Left hindlimb (tissue), 1 donor: ENCODE results near the gene COMMD8.

Source experiments
- DNase-seq: peaks from one replicate; pipeline ENCODE4 v3.0.0-alpha.2; 2018

Gene COMMD8

DNA sequence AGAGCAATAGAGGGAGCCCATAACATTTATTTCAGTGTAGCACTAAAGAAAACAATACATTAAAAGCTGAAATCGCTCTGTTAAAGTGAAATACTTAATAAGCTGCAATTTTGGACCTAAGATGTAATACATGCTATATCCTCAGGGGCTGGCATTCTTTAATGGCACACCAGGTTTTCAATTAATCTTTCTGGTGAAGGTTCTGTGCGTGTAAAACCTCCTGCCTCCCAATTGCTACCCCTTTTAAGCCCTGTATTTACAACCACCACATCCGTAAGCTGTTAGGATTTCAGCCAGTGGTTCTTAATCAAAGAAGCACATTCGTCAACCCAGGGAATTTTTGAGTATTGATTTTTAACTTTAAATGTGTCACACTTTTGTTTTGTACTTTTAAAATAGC, 7.6 kb upstream of the COMMD8 start:
- DNase-seq: no peak

DNA sequence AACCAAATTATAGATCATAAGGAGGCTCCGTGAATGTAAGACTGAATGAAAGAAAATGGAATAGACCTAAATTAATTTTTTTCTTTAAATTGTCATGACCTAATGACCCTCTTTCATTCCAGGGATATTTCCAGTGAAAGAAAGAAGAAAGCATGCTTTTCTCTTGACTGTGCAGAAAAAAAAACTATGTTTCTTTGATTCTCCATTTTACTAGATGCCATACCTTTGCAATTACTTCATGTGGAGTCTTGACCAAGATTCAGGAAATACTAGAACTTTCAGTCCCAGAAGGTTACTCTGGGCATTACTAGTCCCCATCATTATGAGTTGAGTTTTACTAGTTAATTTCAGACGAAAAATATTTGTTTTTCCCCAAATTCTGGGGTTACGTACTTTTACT, 6.4 kb upstream of the COMMD8 start:
- DNase-seq: no peak

DNA sequence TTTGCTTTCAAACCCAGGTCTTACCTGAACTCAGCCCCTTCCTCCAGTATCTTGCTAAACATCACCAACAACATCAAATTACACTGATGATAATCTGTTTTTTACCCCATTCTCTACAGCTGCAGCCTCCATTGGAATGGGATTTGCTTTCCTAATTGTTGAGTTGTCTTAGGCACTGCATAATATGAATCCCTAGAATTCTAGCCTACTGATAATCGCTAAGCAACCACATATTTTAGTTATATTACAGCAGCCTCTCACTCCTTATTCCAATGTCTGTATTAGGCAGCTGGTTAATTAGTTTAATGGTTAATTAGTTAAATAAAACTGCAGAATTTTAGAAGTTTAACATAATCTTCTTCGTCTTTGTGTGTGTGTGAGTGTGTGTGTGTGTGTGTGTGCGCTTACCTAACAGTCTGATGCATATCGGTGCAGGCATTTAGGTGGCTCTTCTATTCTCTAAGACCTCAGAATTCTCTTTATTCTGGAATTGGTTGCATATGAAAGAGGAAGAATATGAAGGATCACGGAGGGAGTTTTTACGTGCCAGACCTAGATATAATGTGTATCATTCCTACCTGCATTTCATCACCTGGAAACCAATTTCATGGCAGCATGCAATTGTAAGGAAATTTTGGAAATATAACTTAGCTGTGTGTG, 5.3 kb upstream of the COMMD8 start:
- DNase-seq: no peak

DNA sequence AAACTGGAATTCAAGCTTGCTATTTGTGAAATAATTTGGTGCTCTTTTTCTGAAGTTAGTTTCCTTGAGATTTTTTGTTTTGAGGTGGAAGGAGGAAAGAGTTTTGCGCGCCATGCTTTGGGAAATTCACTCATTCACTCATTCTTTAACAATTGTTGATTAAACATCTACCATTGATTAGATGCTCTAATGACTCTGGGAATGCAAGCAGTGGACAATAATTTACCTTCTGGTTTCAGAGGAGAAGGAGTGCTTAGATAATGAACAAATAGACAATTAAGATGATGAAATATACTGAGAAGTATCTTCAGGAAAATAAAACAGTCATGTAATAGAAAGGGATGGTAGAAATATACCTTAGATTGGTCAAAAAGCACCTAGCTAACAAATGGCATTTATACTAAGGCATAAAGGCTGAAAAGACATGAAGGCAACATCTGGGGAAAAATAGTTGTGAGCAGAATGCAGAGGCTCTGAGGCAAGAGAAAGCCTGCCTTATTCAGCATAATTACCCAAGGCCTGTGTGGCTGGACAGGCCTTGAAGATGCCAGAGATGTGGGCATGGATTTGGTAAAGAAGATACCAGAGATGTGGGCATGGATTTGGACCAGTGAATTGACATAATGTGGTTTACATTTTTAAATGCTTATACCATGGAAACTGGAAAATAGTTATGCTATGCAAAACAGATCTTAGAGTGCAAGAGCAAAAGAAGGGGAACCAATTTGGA, 2.7 kb upstream of the COMMD8 start:
- no peak for DNase-seq

DNA sequence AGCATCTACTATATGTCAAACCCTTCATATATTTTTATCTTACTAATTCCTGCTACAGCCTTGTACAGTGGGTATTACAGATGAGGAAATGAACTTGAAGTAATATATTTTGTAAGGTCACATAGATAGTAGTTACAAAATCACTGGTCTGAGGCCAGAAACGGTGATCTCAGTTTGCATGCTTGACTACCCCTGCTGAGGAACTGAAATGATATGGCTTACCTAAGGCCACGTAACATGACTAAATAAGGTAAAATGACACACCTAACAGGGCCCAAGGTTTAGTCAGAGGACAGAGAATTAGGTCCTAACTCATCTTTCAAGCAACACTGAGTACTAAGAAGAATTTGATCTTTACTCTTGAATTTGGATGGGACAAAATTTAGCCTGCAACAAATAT, 1.5 kb upstream of the COMMD8 start:
- no peak for DNase-seq

DNA sequence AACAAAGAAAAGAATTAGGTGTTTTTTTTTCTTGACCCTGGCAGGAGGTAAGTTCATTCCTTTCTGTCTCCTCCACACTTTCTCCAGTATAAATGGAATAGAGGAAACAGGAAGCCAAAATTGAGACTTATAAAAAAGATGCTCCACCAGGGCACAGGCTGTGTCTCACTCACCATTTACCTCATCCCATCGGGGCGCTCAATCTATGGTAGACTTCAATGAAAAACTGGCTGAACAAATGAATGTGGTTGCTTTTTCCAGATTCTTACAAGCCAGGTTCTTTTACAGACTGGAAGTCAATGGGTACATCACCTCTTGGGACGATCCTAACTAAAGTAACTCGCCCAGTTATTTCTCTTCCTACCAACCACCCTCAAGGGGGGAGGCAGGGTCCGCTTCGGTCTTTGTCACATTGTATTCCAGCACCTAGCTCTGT, 685 bp downstream of the COMMD8 start:
- DNase-seq: no peak

DNA sequence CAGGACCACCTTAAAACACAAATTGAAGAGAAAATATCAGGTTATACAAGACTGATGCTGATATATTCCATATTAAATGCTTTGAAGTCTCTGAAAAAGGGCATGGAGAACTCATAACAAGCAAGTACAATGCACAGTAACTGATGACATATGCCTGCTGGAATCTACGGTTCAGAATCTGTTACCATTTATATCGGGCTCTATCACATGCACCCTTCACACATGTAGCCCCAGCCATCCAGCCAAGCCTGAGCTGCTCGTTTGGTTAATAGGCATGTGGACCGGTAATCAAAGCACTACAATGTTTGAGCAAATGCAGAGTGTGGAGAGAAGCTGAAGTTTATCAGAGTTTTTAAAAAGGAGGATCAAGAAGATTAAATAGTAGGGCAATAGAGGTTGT, 11.8 kb downstream of the COMMD8 start:
- no peak for DNase-seq

DNA sequence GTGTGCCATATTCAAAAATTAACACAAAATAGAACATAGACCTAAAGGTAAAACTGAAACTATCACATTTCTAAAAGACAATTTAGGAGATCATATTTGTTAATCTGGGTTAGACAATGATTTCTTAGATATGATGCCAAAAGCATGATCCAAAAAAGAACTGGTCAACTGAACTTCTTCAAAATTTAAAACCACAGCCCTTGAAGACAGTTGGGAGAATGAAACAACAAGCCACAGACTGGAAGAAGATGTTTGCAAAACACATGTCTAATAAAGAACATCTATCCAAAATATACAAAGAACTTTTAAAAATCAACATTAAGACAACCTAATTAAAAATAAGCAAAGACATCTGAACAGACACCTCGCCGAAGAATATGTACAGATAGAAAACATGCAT, 19.5 kb downstream of the COMMD8 start:
- DNase-seq: no peak

DNA sequence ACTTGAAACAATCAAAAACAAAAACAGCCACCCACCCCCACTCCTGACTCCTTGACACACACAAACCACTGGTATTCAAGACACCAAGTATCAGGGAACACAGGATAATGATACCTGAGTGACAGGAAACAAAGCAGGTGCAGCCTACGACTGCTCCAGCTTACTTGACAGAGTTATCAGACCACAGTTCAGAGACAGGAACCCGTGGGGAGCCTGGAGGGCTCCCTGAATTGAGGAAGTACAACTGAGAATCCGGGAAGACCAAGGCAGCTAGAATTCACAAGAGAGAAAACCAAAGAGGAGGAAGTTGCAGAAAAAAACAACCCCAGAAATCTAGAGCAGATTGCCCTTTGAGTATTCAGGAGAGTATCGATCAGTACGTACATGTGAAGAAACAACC, 20.5 kb downstream of the COMMD8 start:
- no peak for DNase-seq

DNA sequence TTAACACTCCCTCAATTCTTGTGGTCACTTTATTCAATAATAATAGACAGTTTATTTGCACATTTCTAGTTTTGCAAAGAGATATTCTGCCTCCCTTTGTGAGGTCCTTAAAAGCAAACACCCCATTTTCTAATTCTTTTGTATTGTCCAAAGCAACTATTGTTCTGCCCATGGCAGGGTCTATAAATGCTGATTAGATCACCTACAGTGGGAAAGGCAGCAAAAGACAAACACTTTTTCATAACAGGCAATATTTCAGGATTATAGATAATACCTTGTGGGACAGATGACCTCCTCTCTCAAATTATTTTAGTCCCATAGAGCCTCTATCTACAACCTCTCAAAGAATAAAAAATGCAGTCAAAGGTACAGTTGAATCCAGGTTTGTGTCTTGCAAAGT, 28.6 kb downstream of the COMMD8 start:
- no peak for DNase-seq

DNA sequence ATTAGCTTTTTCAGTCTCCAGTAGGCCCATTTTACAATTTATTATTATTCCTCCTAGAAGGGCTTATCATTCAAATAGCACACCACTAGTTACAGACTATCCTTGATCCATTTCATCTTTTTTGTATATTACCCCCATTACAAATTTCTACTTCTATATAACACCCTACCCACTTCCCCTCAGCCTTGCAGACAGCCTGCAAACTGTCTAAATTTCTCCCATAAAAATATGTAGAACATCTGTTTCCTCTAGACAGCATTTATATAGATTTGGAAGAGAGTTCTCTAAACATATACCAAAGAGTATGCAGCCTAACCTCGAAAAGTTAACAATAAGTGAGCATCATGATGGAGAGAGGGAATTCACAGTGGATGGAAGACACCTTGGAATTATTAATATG, 30.8 kb downstream of the COMMD8 start:
- no peak for DNase-seq

DNA sequence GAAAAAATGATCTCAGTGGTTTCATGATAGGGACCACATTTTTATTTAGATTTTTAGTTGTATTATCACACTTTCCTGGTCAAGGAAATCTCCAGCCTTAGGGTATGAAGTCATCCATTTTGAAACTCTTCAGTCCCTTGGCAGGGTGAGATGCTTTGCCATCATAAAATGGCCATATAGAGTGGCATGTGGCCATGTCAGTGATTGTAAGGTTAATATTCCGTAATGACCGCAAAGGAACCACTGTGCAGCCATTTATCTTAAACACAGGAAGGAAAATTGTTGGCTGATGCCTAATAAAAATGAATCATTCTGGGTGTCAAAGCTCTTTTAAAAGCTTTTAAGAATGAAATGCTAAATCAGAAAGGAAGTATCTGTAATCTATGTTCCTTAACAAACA, 35.6 kb downstream of the COMMD8 start:
- DNase-seq: no peak

DNA sequence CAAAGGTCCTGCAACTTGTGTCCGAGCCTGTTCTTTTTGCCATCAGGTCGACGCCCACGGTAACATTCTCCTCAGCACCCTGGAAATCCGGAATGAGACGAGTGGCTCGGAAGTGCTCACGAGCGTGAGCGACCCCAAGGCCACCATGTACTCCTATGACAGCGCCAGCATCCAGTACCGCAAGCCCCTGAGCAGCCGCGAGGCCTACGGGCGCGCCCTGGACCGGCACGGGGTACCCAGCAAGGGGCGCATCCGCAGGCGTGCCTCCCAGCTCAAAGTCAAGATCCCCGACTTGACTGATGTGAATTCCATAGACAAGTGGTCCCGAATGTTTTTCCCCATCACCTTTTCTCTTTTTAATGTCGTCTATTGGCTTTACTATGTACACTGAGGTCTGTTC, 37.9 kb downstream of the COMMD8 start:
- DNase-seq: no peak

DNA sequence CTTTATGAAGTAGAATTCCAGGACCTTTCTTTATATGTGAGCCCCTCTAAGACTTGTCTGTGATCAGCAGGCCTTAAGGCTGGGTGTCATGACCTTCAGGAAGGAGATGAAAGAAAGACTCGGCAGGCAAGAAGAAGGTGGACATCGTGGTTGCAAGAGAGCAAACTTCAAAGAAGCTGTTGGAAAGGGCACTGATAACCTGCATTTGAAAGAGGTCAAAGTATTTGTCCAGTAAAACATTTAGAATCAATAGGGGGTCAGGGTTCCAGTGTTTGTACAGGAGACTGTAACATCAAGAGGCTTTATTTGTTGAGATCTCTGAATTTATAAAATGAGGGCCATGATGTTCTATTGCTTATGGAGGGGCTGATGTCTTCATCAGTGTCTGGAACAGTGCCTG, 44.2 kb downstream of the COMMD8 start:
- no peak for DNase-seq

DNA sequence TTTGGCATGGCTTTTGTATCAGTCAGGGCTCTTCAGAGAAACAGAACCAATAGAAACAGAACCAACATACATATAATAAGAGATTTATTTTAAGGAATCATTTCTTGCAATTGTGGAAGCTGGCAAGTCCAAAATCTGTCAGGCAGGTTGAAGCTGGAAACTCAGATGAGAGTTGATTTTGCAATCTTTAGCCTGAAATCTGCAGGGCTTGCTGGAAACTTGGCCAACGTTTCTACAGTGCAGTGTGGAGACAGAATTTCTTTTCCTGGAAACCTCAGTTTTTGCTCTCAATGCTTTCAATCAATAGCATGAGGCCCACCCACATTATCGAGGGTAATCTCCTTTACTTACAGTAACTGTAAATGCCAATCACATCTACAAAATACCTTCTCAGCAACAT, 45.4 kb downstream of the COMMD8 start:
- no peak for DNase-seq

DNA sequence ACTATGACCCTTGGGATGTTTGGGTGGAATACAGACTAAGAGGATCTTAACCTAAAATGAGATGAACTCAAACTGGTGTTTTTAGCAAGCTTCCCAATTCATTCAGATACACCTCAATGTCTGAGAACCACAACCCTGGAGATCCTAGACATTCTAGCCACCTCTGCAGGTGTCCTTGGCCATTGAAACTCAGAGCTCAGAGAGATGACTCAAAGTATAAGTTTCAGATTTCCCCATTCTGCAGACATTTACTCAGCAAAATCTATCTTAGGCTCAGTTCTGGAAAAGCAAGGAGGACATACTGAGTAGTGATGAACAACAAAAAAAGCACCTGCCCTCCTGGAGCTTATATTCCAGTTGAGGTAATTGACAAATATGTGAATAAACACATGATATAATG, 47.8 kb downstream of the COMMD8 start:
- no peak for DNase-seq

DNA sequence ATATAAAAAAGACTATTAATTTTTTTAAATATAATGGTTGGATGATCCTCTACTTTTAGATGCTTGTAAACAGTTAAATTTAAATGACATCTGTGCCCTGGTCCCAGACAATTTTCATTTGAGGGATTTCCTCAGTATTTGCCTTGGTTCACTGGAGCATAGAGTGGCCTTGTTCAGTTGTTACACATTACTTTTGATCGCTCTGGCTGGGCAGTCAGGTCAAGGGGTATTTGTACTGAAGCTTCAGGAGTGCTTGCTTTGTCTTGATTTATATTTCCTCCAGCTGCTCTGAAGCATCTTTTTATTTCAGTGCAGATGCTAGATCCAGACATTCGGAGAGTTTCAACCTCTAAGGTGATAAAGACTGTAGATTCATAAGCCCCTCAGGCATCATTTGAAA, 50.0 kb downstream of the COMMD8 start:
- DNase-seq: no peak

DNA sequence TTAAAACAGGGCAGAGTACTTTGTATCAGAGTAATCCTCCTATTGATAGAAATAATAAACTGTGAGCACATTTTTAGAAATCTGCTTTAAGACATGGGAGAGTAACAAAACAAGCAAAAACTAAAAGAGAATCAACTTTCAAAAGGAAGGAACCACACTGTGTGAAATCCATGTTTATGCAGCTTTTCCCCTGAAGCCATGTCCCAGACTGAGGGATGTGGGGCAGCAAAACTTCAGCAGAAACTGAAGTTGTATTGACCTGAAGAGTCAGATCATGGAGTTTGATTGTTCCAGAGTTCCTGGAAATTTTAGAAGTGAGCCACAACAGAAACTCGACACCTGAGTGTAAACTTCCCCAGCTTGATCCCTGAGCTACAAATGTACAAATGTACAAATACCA, 53.2 kb downstream of the COMMD8 start:
- no peak for DNase-seq

DNA sequence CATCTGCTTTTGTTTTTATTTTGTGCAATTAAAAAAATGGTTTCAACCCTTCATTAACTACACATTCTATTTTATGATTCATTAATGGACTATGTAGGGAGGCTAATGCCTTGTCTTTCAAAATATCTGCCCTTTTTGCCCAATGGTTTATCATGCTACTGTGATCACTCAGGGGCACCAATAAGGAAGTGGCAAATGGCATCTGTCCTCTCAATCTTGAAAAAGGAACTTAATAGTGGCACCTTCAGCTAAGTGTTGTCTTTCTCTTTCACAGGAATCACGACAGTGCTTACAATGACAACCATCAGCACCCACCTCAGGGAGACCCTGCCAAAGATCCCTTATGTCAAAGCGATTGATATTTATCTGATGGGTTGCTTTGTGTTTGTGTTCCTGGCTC, 57.1 kb downstream of the COMMD8 start:
- DNase-seq: no peak
